Neural cell (in vitro differentiated cells): Measurements from ENCODE around the gene A2M. TPM values are rescaled to one million over a fixed set of nuclear protein-coding genes. Genes with fewer than 3 reads are reported as not detected.

Experiments
- H2AFZ ChIP-seq: fragments of 200-600, 300-800 bp; sonication (generic), shearing (Covaris generic); 2 replicates; pipeline ENCODE4 v1.6.0; 2014; ENCODE audit warnings: low read depth, mild to moderate bottlenecking, antibody characterized with exemption, low read length, moderate library complexity
- H3F3A ChIP-seq: fragments of 200-600 bp; shearing (Covaris generic); 2 replicates; pipeline ENCODE4 v1.6.1; 2016; ENCODE audit warnings: mild to moderate bottlenecking, moderate library complexity, mixed read lengths, antibody characterized with exemption, low read length; ENCODE audit not compliant: insufficient read depth, poor library complexity, severe bottlenecking
- H3K27ac ChIP-seq: fragments of 200-600, 300-800 bp; sonication (generic), shearing (Covaris generic); 2 replicates; pipeline ENCODE4 v1.5.1; 2014; ENCODE audit warnings: mild to moderate bottlenecking, low read length, moderate library complexity
- H3K27me3 ChIP-seq: fragments of 300-800, 200-600 bp; sonication (generic), shearing (Covaris generic); 2 replicates; pipeline ENCODE4 v1.6.0; 2014; ENCODE audit warnings: mild to moderate bottlenecking, low read depth, low read length, moderate library complexity; ENCODE audit not compliant: insufficient read depth
- H3K36me3 ChIP-seq: fragments of 300-800, 200-600 bp; sonication (generic), shearing (Covaris generic); 2 replicates; pipeline ENCODE4 v1.5.1; 2014; ENCODE audit warnings: mild to moderate bottlenecking, antibody characterized with exemption, low read length, moderate library complexity; ENCODE audit not compliant: insufficient read depth
- H3K4me2 ChIP-seq: fragments of 300-800, 200-600 bp; sonication (generic), shearing (Covaris generic); 2 replicates; pipeline ENCODE4 v1.6.0; 2014; ENCODE audit warnings: mild to moderate bottlenecking, low read length
- H3K4me3 ChIP-seq: fragments of 300-800, 200-600 bp; sonication (generic), shearing (Covaris generic); 2 replicates; pipeline ENCODE4 v1.5.1; 2014; ENCODE audit warnings: mild to moderate bottlenecking, low read length, moderate library complexity
- H3K79me2 ChIP-seq: fragments of 200-600 bp; shearing (Covaris generic); replicated peaks from 2 replicates; pipeline ENCODE4 v1.6.0; 2014; ENCODE audit warnings: mild to moderate bottlenecking, low read length, moderate library complexity; ENCODE audit not compliant: insufficient read depth
- H3K9ac ChIP-seq: fragments of 300-800, 200-600 bp; sonication (generic), shearing (Covaris generic); 2 replicates; pipeline ENCODE4 v1.6.1; 2016; ENCODE audit warnings: mild to moderate bottlenecking, low read length, mixed read lengths
- H3K9me2 ChIP-seq: fragments of 200-600 bp; shearing (Covaris generic); 2 replicates; pipeline ENCODE4 v1.6.1; 2016; ENCODE audit warnings: mild to moderate bottlenecking, low read length, mixed read lengths; ENCODE audit not compliant: insufficient read depth
- H3K9me3 ChIP-seq: fragments of 200-600, 300-800 bp; sonication (generic), shearing (Covaris generic); 2 replicates; pipeline ENCODE4 v1.6.1; 2016; ENCODE audit warnings: mild to moderate bottlenecking, mixed run types, low read length, moderate library complexity, mixed read lengths
- H4K20me1 ChIP-seq: fragments of 200-600 bp; shearing (Covaris generic); 2 replicates; pipeline ENCODE4 v1.6.1; 2016; ENCODE audit warnings: mild to moderate bottlenecking, mixed run types; ENCODE audit not compliant: insufficient read depth
- CTCF ChIP-seq: fragments of 450-650 bp; IDR thresholded peaks from 2 replicates; pipeline ENCODE4 v1.5.1; 2014; ENCODE audit warnings: antibody characterized with exemption, mild to moderate bottlenecking, moderate library complexity; ENCODE audit not compliant: poor library complexity, severe bottlenecking
- EP300 ChIP-seq: fragments of 450-650 bp; conservative IDR thresholded peaks from 2 replicates; pipeline ENCODE4 v1.6.1; 2014; ENCODE audit warnings: antibody characterized with exemption, mild to moderate bottlenecking, moderate library complexity; ENCODE audit not compliant: poor library complexity, severe bottlenecking
- EZH2 ChIP-seq: fragments of 200-600, 300-800 bp; shearing (Covaris generic), sonication (generic); IDR thresholded peaks from 2 replicates; pipeline ENCODE4 v1.6.1; 2014; ENCODE audit warnings: antibody characterized with exemption, low read length, borderline replicate concordance, mild to moderate bottlenecking; ENCODE audit not compliant: insufficient read depth, poor library complexity, severe bottlenecking
- MXI1 ChIP-seq: fragments of 450-650 bp; conservative IDR thresholded peaks from 2 replicates; pipeline ENCODE4 v1.6.1; 2014; ENCODE audit warnings: antibody characterized with exemption, mild to moderate bottlenecking; ENCODE audit not compliant: poor library complexity, severe bottlenecking
- POLR2AphosphoS5 ChIP-seq: IDR thresholded peaks from 2 replicates; pipeline ENCODE4 v1.6.1; 2012
- RAD21 ChIP-seq: fragments of 450-650 bp; conservative IDR thresholded peaks from 2 replicates; pipeline ENCODE4 v1.6.1; 2014; ENCODE audit warnings: antibody characterized with exemption, mild to moderate bottlenecking, moderate library complexity
- REST ChIP-seq: IDR thresholded peaks from 2 replicates; pipeline ENCODE4 v1.6.1; 2012; ENCODE audit warnings: borderline replicate concordance
- SMC3 ChIP-seq: fragments of 450-650 bp; conservative IDR thresholded peaks from 2 replicates; pipeline ENCODE4 v1.6.1; 2014; ENCODE audit warnings: antibody characterized with exemption, mild to moderate bottlenecking, moderate library complexity; ENCODE audit not compliant: poor library complexity
- TAF1 ChIP-seq: IDR thresholded peaks from 2 replicates; pipeline ENCODE4 v1.6.1; 2012; ENCODE audit warnings: low read depth
- polyA plus RNA-seq: library from polyadenylated mRNA; depleted of rRNA; stranded (reverse); fragments of >200 nt; gene quantifications from 2 replicates; pipeline ENCODE4 v1.2.3, GENCODE V29; 2014

A2M gene
- polyA plus RNA-seq, 1 donor from 2014 or later, result 0.09 TPM

- H3K4me2 ChIP-seq, result no peak overlapping the region
- H3F3A ChIP-seq, result no peaks in the 10 kb centered on the region
- no peaks in the 10 kb centered on the region for H4K20me1 ChIP-seq
- H3K9me2 ChIP-seq, result no peaks in the 10 kb centered on the region
- H3K9me3 ChIP-seq, result no peaks in the 10 kb centered on the region
- no peaks in the 10 kb centered on the region for H3K79me2 ChIP-seq
- no peak overlapping the region for H3K9ac ChIP-seq
- H3K27ac ChIP-seq, result no peak overlapping the region
- H3K36me3 ChIP-seq, result no peaks in the 10 kb centered on the region
- no peak overlapping the region for H2AFZ ChIP-seq
- no peak overlapping the region for H3K4me3 ChIP-seq
- no peak for TF ChIP-seq SMC3
- TF ChIP-seq RAD21, result no peak
- TF ChIP-seq EZH2, result no peak
- TF ChIP-seq CTCF, result no peak
- no peak for TF ChIP-seq MXI1
- TF ChIP-seq REST, result no peak
- TF ChIP-seq POLR2AphosphoS5, result no peak
- no peak for TF ChIP-seq TAF1
- no peak for TF ChIP-seq EP300
- no peaks in the 10 kb centered on the region for H3K27me3 ChIP-seq
Observed at GRCh38 chr12:9074484-9075137, 41.1 kb downstream of the A2M start.

GRCh38 chr12:9073076-9073475 is 42.6 kb downstream of the A2M start:
- TF ChIP-seq REST (no peak), MXI1 (no peak), EZH2 (no peak), RAD21 (no peak), POLR2AphosphoS5 (no peak), EP300 (no peak), SMC3 (no peak), CTCF (no peak)
- H4K20me1 ChIP-seq, result no peaks in the 10 kb centered on the region
- no peaks in the 10 kb centered on the region for H3K9me3 ChIP-seq
- no peaks in the 10 kb centered on the region for H3K79me2 ChIP-seq
- H2AFZ ChIP-seq, result no peak overlapping the region
- no peak overlapping the region for H3K27ac ChIP-seq
- H3K36me3 ChIP-seq, result no peaks in the 10 kb centered on the region
- H3K9ac ChIP-seq, result no peak overlapping the region
- no peak overlapping the region for H3K4me2 ChIP-seq
- H3F3A ChIP-seq, result no peaks in the 10 kb centered on the region
- H3K9me2 ChIP-seq, result no peaks in the 10 kb centered on the region
- no peaks in the 10 kb centered on the region for H3K27me3 ChIP-seq
- H3K4me3 ChIP-seq, result no peak overlapping the region
